Body of pancreas (tissue), 4 donors: ENCODE results near the gene STARD3. TPM values are rescaled to one million over a fixed set of nuclear protein-coding genes. Genes with fewer than 3 reads are reported as not detected.

Experiments used
- ATAC-seq: fragments of 150-250 bp; one replicate; pipeline ENCODE4 v1.9.1; 2016
- DNase-seq, 4 donors: peaks; one replicate each; pipeline ENCODE4 v3.0.0-alpha.2; 2019
- H3K27ac ChIP-seq, 4 donors: fragments of 200-600 bp; sonication (generic); 1 replicate in 3 of 4; 2 replicates in 1 of 4; pipeline versions ENCODE4 v1.5.1 to v1.6.1; 2016 to 2019; ENCODE audit warnings: mild to moderate bottlenecking in 1 of 4, mixed read lengths in 1 of 4, moderate library complexity in 1 of 4
- H3K27me3 ChIP-seq, 2 donors: fragments of 200-600 bp; sonication (generic); one replicate each; pipeline ENCODE4 v1.6.0; 2016; ENCODE audit warnings: mild to moderate bottlenecking in 1 of 2
- H3K36me3 ChIP-seq, 2 donors: fragments of 200-600 bp; sonication (generic); replicated peaks in 1 of 2; 2 replicates each; pipeline ENCODE4 v1.5.1; 2016; ENCODE audit warnings: low read depth in 2 of 2; ENCODE audit not compliant: insufficient read depth in 1 of 2
- H3K4me1 ChIP-seq: fragments of 200-600 bp; sonication (generic); one replicate; pipeline ENCODE4 v1.6.0; 2016
- H3K4me3 ChIP-seq, 2 donors: fragments of 200-600 bp; sonication (generic); 1 replicate in 1 of 2; 2 replicates in 1 of 2; pipeline ENCODE4 v1.5.1; 2016 to 2019
- H3K9me3 ChIP-seq, 3 donors: fragments of 200-600 bp; sonication (generic); 1 replicate in 2 of 3; 2 replicates in 1 of 3; pipeline ENCODE4 v1.5.1; 2016
- CTCF ChIP-seq, 7 experiments: fragments of 450-650 bp in 4 of 7; fragments of 200-600 bp in 3 of 7; sonication (generic) in 3 of 7; IDR thresholded peaks; one replicate each; pipeline ENCODE4 v1.5.1; 2016 to 2019; ENCODE audit warnings: antibody characterized with exemption in 7 of 7
- POLR2A ChIP-seq, 3 donors: fragments of 450-650 bp; IDR thresholded peaks; one replicate each; pipeline ENCODE4 v1.6.1; 2016; ENCODE audit warnings: antibody characterized with exemption in 3 of 3, mild to moderate bottlenecking in 2 of 3
- WGBS, 2 donors: methylation state at CpG; one replicate each; pipeline ENCODE4 v1.1.5; 2017; 5-methylcytosine and 5-hydroxymethylcytosine counted together
- intact Hi-C: fragments of 100-400 bp; cut with DNase I; formaldehyde crosslinking; loops from one replicate; pipeline ENCODE4 v1.15.1; 2023
- total RNA-seq, 2 donors: library from RNA; depleted of rRNA; stranded (reverse); fragments of >200 nt; gene quantifications; one replicate each; pipeline ENCODE4 v1.1.0, GENCODE V29; 2016

STARD3 gene
- total RNA-seq, 2 donors from 2014 or later = 30.1 to 63.9 TPM

- H3K4me1 ChIP-seq = peaks cover 2% of the 10 kb centered on the region
- TF ChIP-seq CTCF (IDR thresholded peaks at IDR 0.05) (no peak), POLR2A (IDR thresholded peaks at IDR 0.05) (no peak)
- no peaks in the 10 kb centered on the region for H3K36me3 ChIP-seq
- no peaks in the 10 kb centered on the region for H3K9me3 ChIP-seq
- no peak overlapping the region for H3K4me3 ChIP-seq
- DNase-seq (no peak), ATAC-seq (no peak)
- WGBS, 2 donors = 89 to 93% methylated on average over 5 of the region's 5 CpGs
- no peaks in the 10 kb centered on the region for H3K27me3 ChIP-seq
- intact Hi-C loops = no loop called here
- no peak overlapping the region for H3K27ac ChIP-seq
Measured at GRCh38 chr17:39647256-39647655, 10.3 kb downstream of the STARD3 start.

GRCh38 chr17:39648616-39649366 is 11.8 kb downstream of the STARD3 start:
- Histone ChIP-seq H3K27ac (no peak overlapping the region), H3K4me3 (no peak overlapping the region), H3K27me3 (no peaks in the 10 kb centered on the region), H3K36me3 (no peaks in the 10 kb centered on the region), H3K9me3 (no peaks in the 10 kb centered on the region), H3K4me1 (peaks cover 5% of the 10 kb centered on the region)
- intact Hi-C loops = no loop called here
- DNase-seq (no peak), ATAC-seq (no peak)
- 79 to 87% methylated on average over 15 of the region's 15 CpGs for WGBS, 2 donors
- TF ChIP-seq CTCF (IDR thresholded peaks at IDR 0.05) (no peak), POLR2A (IDR thresholded peaks at IDR 0.05) (no peak)

- Histone ChIP-seq H3K4me3 (no peak overlapping the region), H3K27me3 (no peaks in the 10 kb centered on the region), H3K27ac (no peak overlapping the region), H3K36me3 (no peaks in the 10 kb centered on the region), H3K4me1 (peaks cover 6% of the 10 kb centered on the region), H3K9me3 (no peaks in the 10 kb centered on the region)
- WGBS, 2 donors = 88 to 89% methylated on average over 11 of the region's 11 CpGs
- ATAC-seq = no peak
- no peak for DNase-seq
- TF ChIP-seq POLR2A (IDR thresholded peaks at IDR 0.05) = no peak
- no peak for TF ChIP-seq CTCF (IDR thresholded peaks at IDR 0.05)
- intact Hi-C loops = no loop called here
Measured at GRCh38 chr17:39650121-39650579, 13.2 kb downstream of the STARD3 start.

GRCh38 chr17:39651923-39652586 is 15.1 kb downstream of the STARD3 start:
- Histone ChIP-seq H3K9me3 (no peaks in the 10 kb centered on the region), H3K36me3 (no peaks in the 10 kb centered on the region), H3K27ac (no peak overlapping the region), H3K4me1 (peaks cover 6% of the 10 kb centered on the region), H3K27me3 (no peaks in the 10 kb centered on the region), H3K4me3 (no peak overlapping the region)
- ATAC-seq = no peak
- intact Hi-C loops = no loop called here
- no peak for DNase-seq
- 52 to 57% methylated on average over 8 of the region's 8 CpGs for WGBS, 2 donors
- TF ChIP-seq POLR2A (IDR thresholded peaks at IDR 0.05) (no peak), CTCF (IDR thresholded peaks at IDR 0.05) (no peak)
